OCI-LY3 (cell line): ENCODE measurements around the gene PLCH2.

Experiments used
- EZH2phosphoT487 ChIP-seq: fragments of 200-600 bp; shearing (Covaris generic); IDR thresholded peaks from 2 replicates; pipeline ENCODE4 v1.6.1; 2018; ENCODE audit warnings: antibody characterized with exemption, mixed run types, low read depth
- TF ChIP-seq, protein P1 (sequence below): fragments of 200-600, 300-600 bp; sonication (generic); IDR thresholded peaks from 2 replicates; pipeline ENCODE4 v1.5.1; 2014; ENCODE audit warnings: antibody characterized with exemption, low read length, low read depth

DNA sequence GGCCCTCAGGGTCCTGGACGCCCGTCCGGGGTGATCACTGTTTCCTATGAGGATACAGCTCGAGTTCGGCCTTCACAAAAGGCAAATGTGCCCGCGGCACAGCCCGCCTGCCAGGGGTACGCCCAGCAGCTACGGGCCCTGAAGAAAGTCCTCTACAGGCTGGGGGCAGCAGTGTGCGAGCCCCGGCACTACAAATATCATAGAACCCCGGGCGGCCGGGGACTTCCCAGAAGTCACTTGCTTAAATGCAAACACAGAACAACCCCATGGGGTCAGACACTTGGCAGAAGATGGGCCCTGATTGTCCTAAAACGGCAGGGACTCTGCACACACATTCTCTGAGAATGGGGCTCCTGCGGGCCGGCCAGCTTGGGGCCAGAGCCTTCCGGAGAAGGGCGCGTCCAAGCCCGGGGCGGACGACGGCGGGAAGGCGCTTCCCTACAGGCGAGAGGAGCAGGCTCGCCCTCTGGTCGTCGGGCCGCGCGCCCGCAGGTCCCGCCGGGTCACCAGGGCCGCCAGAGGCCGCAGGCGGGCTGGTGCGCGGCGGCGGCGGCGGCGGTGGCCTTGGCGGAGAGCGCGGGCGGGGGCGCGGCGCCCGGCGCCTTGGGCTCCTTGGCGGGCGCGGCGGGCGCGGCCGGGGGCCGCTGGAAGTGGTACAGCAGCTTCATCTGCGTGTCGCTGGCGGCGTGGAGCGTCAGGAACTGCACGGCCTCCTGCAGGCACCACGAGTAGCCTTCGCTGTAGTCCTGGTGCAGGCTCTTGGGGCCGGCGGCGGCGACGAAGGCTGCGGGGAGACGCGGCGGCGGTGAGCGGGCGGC, 53.1 kb downstream of the PLCH2 start:
- TF ChIP-seq, protein P1, sequence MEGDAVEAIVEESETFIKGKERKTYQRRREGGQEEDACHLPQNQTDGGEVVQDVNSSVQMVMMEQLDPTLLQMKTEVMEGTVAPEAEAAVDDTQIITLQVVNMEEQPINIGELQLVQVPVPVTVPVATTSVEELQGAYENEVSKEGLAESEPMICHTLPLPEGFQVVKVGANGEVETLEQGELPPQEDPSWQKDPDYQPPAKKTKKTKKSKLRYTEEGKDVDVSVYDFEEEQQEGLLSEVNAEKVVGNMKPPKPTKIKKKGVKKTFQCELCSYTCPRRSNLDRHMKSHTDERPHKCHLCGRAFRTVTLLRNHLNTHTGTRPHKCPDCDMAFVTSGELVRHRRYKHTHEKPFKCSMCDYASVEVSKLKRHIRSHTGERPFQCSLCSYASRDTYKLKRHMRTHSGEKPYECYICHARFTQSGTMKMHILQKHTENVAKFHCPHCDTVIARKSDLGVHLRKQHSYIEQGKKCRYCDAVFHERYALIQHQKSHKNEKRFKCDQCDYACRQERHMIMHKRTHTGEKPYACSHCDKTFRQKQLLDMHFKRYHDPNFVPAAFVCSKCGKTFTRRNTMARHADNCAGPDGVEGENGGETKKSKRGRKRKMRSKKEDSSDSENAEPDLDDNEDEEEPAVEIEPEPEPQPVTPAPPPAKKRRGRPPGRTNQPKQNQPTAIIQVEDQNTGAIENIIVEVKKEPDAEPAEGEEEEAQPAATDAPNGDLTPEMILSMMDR = no peak
- TF ChIP-seq EZH2phosphoT487 = no peak
